COLO668 (cell line): Measurements from ENCODE around the gene MAPK6.
"Not testable (repeated sequence)": the region's sequence is repeated elsewhere in the genome, so short reads cannot be mapped to it uniquely, and the experiment has no call there.

Experiments used
- DNase-seq: peaks from one replicate; lab custom pipeline; 2025; ENCODE audit not compliant: unreplicated experiment; lab: John Stamatoyannopoulos, UW

MAPK6 gene

DNA sequence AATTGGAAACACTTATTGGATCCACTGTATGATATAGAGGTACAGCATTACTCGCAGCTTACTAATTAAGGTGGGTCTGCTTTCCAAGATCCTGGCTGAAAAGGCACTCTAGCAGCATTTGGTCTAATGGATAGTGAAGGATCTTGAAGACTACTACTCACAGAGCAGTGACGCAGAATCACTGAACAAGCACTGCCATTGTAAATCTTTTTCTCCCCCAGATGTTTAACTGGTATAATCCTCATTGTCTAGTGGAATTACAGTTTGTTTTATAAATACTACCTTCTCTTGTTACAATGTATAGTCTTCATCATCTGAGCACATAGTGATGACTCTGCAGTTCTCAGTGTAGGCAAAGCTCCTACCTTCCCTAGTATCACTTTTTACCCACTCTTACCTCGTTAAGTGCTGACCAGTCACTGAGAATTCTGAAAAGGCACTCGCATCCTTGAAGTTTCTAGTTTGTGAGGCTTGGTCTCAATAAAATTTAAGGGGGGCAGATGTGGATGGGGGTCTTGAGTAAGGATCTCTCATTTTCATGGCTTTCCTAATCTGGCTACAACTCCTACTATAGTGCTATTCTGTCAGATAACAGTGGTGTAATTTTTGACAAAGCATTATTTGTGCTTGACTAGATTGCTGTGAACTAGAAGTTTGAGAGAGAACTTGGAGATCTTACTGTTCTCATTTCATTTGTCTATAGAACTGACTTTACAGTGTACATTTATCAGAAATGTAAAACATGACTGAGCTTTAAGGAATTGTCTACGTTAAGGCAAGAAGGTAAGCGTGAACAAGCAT, 23.2 kb downstream of the MAPK6 start:
- DNase-seq: no peak

DNA sequence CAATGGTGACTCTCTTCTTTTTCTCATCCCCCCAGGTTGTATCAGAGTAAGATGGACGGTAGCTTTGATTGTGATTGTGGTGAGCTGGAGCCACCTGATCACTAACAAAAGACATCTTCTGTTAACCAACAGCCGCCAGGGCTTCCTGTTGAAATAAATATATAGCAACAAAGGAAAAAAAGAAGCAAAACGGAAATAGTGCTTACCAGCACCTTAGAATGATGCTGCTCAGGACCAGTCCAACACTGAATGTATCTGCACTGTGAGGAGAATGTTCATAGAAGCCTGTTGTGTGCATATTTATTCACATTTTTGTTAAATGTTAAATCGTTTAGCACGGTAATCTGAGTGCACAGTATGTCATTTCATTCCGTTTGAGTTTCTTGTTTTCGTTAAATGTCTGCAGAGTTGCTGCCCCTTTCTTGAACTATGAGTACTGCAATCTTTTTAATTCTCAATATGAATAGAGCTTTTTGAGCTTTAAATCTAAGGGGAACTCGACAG, 26.8 kb downstream of the MAPK6 start:
- not testable (repeated sequence) for DNase-seq

DNA sequence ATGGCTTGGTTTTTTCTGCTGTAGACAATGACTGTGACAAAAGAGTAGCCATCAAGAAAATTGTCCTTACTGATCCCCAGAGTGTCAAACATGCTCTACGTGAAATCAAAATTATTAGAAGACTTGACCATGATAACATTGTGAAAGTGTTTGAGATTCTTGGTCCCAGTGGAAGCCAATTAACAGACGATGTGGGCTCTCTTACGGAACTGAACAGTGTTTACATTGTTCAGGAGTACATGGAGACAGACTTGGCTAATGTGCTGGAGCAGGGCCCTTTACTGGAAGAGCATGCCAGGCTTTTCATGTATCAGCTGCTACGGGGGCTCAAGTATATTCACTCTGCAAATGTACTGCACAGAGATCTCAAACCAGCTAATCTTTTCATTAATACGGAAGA, 27.5 kb downstream of the MAPK6 start:
- DNase-seq: not testable (repeated sequence)

DNA sequence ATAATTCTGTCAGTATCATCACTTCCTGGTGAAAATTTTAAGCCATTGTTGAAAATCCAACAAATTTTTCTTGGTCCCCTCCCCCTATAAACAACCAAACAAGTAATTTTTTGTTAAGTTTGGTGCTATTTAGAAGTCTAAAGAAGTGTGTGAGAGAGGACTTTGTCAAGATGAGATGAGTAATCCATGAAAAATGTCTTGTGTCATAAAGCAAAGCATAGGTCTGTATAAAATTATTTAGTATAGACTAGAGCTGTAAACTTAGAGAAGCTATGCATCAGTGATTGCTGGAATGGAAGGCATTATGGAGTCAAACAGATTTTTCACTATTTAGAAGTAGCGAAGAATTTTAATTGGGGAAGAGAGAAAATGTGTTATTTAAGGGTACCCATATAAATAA, 31.4 kb downstream of the MAPK6 start:
- no peak for DNase-seq

DNA sequence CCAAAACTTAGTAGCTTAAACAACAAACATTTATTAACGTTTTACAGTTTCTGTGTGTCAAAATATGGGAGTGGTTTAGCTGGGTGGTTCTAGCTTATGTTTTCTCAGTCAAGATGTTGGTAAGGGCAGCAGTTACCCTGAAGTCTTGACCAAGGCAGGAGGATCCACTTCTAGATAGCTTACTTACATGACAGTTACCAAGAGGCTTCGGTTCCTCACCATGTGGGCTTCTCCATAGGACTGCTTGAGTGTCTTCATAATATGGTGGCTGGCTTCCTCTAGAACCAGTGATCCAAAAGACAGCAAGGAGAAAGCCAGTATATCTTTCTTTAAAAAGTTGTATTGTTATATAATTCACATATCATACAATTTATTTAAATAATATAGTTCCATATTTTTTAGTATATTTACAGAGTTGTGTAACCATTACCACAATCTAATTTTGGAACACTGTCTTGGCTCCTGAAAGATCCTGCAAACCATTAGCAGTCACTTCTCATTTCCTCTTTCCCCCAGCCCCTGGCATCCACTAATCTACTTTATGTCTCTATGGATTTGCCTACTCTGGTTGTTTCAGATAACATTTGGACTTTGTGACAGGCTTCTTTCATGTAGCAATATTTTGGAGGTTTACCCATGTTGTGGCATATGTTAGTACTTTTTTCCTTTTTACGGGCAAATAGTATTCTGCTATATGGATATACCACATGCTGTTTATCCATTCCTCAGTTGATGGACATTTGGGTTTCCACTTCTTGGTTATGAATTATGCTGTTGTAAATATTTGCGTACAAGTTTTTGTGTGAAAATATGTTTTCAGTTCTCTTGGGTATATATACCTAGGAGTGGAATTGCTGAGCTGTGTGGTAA, 33.3 kb downstream of the MAPK6 start:
- DNase-seq: no peak

DNA sequence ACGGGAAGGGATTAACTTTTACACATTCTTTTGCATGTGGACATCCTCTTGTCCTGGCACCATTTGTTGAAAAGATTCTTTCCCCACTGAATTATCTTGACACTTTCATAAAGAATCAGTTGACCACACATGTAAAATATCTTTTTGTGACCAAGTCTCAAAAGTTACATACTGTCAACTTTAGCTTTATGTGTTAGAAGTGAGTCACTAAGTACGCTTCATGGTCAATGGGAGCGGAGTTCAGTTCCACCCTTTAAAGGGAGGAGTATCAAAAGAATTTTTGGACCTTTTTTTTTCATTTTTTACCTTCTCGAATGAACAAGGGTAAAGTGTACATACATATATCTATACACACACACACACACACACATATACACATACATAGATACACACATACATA, 35.4 kb downstream of the MAPK6 start:
- DNase-seq: no peak

DNA sequence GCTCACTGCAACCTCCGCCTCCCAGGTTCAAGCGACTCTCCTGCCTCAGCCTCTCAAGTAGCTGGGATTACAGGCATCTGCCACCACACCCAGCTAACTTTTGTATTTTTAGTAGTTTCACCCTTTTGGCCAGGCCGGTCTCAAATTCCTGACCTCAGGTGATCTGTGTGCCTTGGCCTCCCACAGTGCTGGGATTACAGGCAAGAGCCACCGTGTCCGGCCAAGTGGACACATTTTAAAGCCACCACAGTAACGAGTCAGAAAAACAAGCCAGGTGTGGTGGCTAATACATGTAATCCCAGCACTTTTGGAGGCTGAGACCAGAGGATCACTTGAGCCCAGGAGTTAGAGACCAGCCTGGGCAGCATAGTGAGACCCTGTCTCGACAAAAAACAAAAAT, 35.8 kb downstream of the MAPK6 start:
- DNase-seq: not testable (repeated sequence)

DNA sequence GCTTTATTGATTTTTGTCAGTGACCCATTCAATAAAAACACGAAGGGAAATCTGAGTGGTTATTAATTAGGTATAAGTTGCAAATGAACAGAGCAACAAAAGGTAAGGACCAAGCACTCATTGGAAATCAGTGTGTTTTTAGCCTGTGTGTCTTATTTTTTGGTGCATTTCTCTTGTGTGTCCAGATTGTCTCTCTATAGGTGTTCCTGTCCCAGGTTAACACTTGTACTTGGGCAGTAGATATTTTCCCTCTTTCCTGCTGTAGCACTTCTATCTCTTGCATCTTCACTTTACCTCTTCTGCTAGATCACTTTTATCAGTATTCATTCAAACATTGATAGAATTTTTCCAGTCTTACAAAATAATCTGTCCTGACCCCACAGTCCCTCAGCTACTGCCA, 37.0 kb downstream of the MAPK6 start:
- DNase-seq: no peak

DNA sequence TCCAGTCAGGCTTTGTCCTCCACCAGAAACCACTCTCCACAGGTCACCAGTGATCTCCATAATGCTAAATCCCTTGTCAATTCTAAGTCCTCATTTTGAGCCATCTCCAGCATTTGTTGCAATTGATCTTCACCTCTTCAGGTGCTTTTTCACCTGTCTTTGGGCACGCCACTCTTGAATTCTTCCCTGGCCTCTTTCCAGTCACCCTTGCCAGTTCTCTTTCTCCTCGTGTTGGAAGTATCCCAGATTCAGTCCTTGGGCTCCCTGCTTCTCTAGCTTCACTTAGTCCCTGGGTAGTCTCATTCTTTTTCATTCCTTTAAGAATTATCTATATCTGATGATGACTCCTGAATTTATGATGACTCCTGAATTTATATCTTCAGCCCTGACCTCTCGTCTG, 37.5 kb downstream of the MAPK6 start:
- DNase-seq: no peak

DNA sequence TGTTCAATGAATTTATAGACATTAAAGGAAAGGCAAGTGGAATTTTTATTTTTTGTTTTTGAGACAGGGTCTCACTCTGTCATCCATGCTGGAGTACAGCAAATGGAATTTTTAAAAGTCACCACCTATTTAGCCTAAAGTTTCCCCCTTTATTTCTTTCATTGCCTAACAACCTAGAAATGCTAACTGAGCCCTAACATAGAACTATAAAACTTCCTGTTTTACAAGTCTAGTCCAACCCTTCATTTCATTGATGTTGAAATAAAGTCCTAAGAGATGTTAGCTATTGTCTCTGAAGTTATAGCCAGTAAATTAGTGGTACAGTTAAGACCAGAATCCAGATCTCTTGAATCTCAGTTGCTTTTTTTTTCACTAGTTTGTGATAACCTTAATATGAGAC, 39.0 kb downstream of the MAPK6 start:
- no peak for DNase-seq

DNA sequence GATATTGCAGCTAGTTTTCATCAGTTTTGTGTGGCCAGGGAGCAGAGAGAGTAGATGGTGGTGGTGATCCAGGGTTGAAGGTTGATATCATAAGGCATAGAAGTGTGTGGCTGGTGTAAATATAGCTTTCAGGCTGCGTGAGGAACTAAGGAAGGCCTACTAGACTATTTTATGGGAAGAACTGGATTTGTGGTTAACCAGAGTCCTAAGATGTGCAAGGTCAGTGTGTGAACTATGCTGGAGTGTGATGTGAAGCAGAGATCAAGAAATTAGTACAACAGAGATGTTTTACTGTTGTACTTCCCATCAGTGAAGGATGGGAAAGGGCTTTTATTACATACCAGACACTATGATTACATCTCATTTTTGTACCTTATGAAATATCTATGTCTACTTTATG, 41.5 kb downstream of the MAPK6 start:
- no peak for DNase-seq

DNA sequence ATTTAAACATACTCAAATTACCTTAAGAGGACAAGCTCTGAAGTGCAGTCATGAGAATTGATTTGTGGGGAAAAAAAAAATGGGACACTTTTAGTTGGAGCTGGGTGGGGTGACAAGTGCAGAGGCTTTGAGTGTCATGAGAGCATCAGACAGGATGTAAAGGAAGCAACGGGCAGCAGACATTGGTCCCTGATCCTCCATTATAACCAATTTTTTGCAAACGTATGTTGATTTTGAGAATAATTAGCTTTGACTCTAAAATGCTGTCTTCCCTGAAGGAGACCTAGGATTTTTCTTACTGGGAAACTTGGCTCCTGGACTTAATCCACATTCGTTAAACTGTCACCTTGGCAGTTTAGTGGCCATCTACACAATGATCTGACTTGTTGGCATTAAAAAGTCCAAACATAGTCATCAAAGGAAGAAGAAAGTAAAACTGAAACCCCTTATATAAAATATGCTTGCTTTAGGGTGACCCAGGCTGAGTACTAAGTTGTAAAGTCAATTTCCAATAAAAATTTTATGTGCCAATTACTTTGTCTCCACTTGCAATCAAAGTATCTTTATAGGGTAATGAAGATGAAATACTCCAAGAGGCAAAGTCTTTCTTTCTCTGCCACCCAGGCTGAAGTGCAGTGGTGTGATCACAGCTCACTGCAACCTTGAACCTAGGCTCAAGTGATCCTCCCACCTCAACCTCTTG, 48.0 kb downstream of the MAPK6 start:
- no peak for DNase-seq

DNA sequence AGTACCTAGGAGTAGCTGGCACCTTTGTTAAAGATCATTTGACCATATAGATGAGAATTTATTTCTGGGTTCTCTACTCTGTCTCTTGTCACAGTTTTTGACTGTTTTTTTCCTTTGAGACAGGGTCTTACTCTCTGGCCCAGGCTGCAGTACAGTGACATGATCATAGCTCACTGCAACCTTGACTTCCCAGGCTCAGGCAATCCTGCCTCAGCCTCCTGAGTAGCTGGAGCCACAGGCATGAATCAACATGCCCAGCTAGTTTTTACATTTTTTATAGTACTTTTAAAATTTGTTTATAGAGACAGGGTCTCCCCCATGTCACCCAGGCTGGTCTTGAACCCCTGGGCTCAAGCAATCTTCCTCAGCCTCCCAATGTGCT, 48.5 kb downstream of the MAPK6 start:
- no peak for DNase-seq

DNA sequence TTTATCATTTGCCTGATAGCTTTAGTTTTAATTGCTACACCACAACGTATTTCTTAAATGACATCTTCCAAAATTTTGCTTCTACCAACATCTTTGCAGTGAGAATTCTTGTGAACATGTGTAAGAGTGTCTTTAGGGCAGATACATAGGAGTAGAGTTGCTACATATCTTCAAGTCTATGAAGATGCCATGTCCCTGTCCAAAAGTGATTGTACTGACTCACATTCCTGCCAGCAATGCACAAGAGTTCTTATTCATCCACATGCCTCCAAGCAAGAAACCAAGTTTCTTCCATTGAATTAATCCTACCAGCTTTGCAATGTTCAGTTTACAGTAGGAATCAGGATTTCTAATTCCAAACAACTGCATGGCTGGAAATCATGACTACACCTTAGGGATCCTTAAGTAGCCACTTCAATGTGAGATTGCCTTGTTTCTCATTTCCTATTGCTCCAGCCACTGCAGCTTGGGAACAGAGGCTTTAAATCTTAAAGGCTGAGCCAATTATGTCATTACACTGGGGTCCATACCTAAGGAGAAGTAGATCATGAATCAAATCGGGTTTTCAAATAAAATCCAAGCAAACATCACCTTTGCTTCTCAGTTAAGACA, 49.1 kb downstream of the MAPK6 start:
- DNase-seq: no peak

DNA sequence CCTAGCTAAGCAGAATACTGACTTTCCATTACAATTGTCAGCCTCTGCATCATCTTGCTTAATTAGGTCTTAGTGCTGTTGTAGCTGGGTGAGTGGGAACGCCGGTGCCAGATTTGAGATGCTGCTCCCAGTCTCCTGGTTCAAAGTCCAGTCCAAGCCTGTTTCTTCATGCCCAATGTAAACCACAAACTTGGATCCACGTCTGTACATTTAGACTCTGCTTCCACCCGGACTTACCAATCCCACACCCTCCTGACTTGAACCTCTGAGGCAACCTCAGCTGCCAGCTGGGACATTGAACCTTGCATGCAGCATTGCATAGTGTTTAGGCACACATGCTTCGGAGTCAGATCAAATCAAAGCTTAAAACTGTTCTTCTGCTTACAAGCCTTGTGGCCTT, 50.5 kb downstream of the MAPK6 start:
- DNase-seq: no peak

DNA sequence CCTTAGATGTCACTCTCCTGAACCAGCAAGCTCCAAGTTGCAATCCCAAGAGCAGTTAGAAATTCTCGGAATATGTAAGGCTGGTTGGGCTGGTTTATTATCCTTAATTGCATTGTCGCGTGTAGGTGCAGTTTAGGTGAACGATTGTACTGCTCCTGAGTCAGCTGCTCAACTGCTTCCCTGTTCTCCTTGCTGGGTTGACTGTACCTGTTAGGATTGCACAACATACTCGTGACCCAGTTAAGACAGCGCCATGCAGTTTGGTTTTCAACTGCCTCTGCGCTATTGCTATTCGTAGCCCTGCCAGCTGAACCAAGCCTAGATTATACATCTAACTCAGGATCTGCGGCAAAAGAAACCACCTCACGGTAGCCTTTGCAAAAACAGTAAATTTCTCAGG, 52.6 kb downstream of the MAPK6 start:
- no peak for DNase-seq

DNA sequence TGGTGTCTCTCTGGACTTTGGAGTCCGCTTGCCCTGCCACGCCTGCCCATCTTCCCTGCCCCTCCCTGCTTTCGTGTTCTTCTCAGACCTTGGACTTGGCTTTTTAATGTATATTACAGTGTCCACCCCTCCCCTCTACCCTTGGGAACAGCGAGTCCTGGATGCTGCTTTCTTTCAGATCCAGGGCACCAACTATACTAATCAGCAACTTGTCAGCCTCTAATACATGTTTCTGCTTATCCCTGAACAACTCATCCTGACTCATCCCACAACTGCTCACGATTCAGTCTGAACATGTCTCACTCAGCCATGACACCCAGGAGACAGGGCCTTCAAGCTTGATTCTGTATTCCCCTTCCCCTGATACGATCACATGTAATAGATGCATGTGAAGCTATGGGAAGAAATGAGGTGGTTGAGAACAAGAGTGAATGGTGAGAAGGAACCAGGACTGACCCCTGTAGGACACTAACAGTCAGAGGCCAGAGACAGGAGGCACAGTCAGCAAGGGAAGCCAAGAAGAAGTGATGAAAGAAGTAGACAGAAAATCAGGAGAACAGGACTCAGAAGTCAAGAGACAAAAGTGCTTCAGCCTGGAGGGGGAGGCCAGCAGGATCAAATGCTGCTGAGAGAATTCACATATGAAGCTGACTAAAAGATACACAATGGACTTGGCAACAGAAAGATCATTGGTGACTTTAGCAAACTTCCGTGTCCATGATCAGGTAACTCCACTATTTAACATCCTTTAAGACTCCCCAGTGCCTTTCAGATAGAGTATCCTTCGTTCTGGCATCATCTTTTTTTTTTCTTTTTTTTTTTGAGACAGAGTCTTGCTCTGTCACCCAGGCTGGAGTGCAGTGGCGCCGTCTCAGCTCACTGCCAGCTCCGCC, 58.1 kb downstream of the MAPK6 start:
- no peak for DNase-seq

DNA sequence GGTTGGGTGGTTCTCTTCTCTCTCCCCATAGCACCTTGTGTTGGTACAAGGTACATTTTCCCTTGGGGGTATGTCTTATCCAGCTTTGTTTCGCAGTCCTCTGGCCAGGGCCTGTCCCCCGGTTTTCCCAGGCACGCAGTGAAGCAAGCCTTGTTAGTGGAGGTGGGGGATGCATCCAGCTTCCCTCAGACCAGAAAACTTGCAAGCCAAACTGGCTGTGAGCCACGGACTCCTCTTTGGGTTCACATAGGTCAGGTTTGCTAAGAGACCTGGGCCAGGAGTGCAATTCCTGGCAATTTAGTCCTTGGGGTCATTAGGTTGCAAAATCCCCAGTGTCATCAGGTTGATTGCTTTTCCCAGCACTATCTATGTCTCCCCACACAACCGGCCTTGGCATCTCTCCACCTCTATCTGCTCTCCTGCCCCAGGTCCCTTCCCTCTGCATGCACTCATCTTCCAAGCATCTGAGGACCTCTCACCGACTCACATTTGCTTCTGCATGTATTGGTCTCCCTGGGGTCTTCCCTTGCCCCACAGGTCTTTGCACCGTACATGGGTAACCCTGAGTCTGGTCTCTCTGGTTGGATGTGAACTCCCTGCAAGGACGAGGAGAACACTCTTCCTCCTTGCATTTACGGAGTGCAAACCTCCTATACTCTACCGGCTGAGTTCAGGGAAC, 59.3 kb downstream of the MAPK6 start:
- DNase-seq: no peak

DNA sequence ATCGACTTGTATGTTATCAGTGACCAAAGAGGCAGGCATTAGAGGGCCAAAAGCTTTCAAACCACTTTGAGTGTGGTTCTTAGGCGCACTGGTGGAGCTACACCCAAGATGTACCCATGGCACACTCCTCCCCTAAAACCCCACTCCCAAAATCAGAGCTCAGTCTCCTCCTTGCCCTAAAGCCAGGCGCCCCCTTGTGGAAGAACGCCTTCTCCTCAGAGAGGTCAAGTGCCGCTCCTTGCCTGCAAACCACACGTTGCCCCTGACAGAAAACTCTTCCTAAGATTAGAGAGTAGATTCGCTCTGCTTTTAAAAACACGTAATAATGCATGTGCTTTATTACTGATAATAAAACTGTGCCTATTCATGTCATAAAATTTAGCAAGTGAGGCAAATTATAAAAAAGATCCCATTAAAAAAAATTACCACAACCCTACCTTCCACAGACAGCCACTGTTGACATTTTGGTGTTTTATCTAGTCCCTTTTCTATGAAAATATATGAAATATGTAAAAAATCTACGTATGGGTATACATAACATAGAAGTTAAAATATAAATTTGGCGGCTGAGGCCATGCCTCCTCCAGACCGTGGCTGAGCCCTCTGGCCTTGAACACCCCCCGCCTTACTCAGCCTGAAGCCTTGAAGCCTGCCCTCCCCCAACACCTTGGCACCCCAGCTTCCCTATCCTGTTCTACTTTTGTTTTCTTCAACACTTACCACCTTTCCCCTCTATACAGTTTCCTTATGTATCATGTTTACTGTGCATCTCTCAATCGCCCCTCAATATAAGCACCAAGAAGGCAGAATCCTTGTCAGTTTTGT, 60.1 kb downstream of the MAPK6 start:
- peak; percentile 83 for DNase-seq
